Hepatocyte (in vitro differentiated cells): Measurements from ENCODE around the gene SETDB2. TPM values are rescaled to one million over a fixed set of nuclear protein-coding genes. Genes with fewer than 3 reads are reported as not detected.

Experiments used
- DNase-seq: peaks from one replicate; pipeline ENCODE4 v3.0.0-alpha.2; 2016; ENCODE audit warnings: low spot score
- H2AFZ ChIP-seq: fragments of 200-600 bp; sonication (generic); 2 replicates; pipeline ENCODE4 v1.6.0; 2016; ENCODE audit warnings: antibody characterized with exemption, mild to moderate bottlenecking
- H3K27ac ChIP-seq: fragments of 200-600 bp; sonication (generic); 2 replicates; pipeline ENCODE4 v1.5.1; 2016; ENCODE audit warnings: mild to moderate bottlenecking
- H3K27me3 ChIP-seq: fragments of 200-600 bp; sonication (generic); 2 replicates; pipeline ENCODE4 v1.6.1; 2016
- H3K36me3 ChIP-seq: fragments of 200-600 bp; sonication (generic); replicated peaks from 2 replicates; pipeline ENCODE4 v1.5.1; 2016; ENCODE audit warnings: low read depth; ENCODE audit not compliant: insufficient read depth
- H3K4me1 ChIP-seq: fragments of 200-600 bp; sonication (generic); 2 replicates; pipeline ENCODE4 v1.5.1; 2016; ENCODE audit warnings: mild to moderate bottlenecking, moderate library complexity; ENCODE audit not compliant: insufficient read depth
- H3K4me2 ChIP-seq: fragments of 200-600 bp; sonication (generic); 2 replicates; pipeline ENCODE4 v1.6.0; 2016
- H3K4me3 ChIP-seq: fragments of 200-600 bp; sonication (generic); 2 replicates; pipeline ENCODE4 v1.5.1; 2016; ENCODE audit warnings: mild to moderate bottlenecking
- H3K79me2 ChIP-seq: fragments of 200-600 bp; sonication (generic); 2 replicates; pipeline ENCODE4 v1.6.0; 2017; ENCODE audit warnings: mild to moderate bottlenecking
- H3K9me2 ChIP-seq: fragments of 200-600 bp; sonication (generic); replicated peaks from 2 replicates; pipeline ENCODE4 v1.6.0; 2017; ENCODE audit warnings: mild to moderate bottlenecking; ENCODE audit not compliant: insufficient read depth
- H3K9me3 ChIP-seq: fragments of 200-600 bp; sonication (generic); 2 replicates; pipeline ENCODE4 v1.5.1; 2016; ENCODE audit warnings: low read depth, mild to moderate bottlenecking
- H4K20me1 ChIP-seq: fragments of 200-600 bp; sonication (generic); 2 replicates; pipeline ENCODE4 v1.6.0; 2016; ENCODE audit warnings: mild to moderate bottlenecking; ENCODE audit not compliant: insufficient read depth, poor library complexity, severe bottlenecking
- EZH2 ChIP-seq: fragments of 200-600 bp; sonication (generic); IDR thresholded peaks from 2 replicates; pipeline ENCODE4 v1.6.1; 2016; ENCODE audit warnings: antibody characterized with exemption, mild to moderate bottlenecking, borderline replicate concordance
- EZH2phosphoT487 ChIP-seq: fragments of 200-600 bp; sonication (generic); IDR thresholded peaks from one replicate; pipeline ENCODE4 v1.6.1; 2018; ENCODE audit warnings: antibody characterized with exemption, mild to moderate bottlenecking, low read depth, moderate library complexity; ENCODE audit not compliant: unreplicated experiment, severe bottlenecking
- WGBS: methylation state at CpG from one replicate; pipeline ENCODE4 v1.1.6; 2016; ENCODE audit warnings: low lambda C conversion rate; ENCODE audit errors: missing lambda C conversion rate; 5-methylcytosine and 5-hydroxymethylcytosine counted together
- polyA plus RNA-seq: library from polyadenylated mRNA; unstranded; fragments of >200 nt; fragmentation: Nextera tagmentation; extraction: Ambion mirVana; gene quantifications from 2 replicates; pipeline ENCODE4 v1.2.1, GENCODE V29; 2016
- total RNA-seq: library from RNA; depleted of rRNA; stranded (reverse); fragments of >200 nt; gene quantifications from 2 replicates; pipeline ENCODE4 v1.2.3, GENCODE V29; 2014
- TF ChIP-seq, protein P1 (sequence below): fragments of 200-600 bp; sonication (generic); IDR thresholded peaks from 2 replicates; pipeline ENCODE4 v1.5.1; 2016; ENCODE audit warnings: antibody characterized with exemption, mild to moderate bottlenecking; ENCODE audit not compliant: poor library complexity

SETDB2 gene
- total and polyA plus RNA-seq, 2 experiments from 2014 or later: 8.9 to 14.5 TPM

DNA sequence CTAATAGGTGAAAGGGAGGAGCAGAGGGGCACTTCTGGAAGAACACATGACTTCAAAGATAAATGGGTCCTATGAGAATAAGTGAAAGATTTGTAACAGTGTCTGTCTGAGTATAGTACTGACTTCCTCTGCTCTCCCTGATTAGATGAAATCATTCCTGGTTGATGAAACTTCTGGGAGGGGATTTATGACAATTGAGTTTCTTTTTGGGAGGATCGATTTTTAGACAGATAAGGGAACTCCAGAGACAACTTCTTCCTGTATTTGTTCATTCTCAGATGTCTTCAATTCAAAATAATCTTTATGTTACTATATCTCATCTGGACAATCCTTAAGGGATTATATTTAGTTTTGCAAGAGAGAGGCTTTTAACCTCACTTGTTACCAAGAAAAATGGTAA is 20.0 kb downstream of the SETDB2 start:
- H3K4me2 ChIP-seq: no peak overlapping the region
- H3K27me3 ChIP-seq: no peaks in the 10 kb centered on the region
- no peak overlapping the region for H3K27ac ChIP-seq
- peaks cover 3% of the 10 kb centered on the region for H3K4me1 ChIP-seq
- no peak overlapping the region for H2AFZ ChIP-seq
- TF ChIP-seq EZH2 (no peak), EZH2phosphoT487 (no peak)
- TF ChIP-seq, protein P1, sequence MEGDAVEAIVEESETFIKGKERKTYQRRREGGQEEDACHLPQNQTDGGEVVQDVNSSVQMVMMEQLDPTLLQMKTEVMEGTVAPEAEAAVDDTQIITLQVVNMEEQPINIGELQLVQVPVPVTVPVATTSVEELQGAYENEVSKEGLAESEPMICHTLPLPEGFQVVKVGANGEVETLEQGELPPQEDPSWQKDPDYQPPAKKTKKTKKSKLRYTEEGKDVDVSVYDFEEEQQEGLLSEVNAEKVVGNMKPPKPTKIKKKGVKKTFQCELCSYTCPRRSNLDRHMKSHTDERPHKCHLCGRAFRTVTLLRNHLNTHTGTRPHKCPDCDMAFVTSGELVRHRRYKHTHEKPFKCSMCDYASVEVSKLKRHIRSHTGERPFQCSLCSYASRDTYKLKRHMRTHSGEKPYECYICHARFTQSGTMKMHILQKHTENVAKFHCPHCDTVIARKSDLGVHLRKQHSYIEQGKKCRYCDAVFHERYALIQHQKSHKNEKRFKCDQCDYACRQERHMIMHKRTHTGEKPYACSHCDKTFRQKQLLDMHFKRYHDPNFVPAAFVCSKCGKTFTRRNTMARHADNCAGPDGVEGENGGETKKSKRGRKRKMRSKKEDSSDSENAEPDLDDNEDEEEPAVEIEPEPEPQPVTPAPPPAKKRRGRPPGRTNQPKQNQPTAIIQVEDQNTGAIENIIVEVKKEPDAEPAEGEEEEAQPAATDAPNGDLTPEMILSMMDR: no peak
- H4K20me1 ChIP-seq: no peaks in the 10 kb centered on the region
- no peaks in the 10 kb centered on the region for H3K36me3 ChIP-seq
- H3K4me3 ChIP-seq: no peak overlapping the region
- H3K9me2 ChIP-seq: no peaks in the 10 kb centered on the region
- no peaks in the 10 kb centered on the region for H3K9me3 ChIP-seq
- WGBS: 89% methylated on average over 1 of the region's 1 CpG
- DNase-seq: no peak
- H3K79me2 ChIP-seq: no peaks in the 10 kb centered on the region

DNA sequence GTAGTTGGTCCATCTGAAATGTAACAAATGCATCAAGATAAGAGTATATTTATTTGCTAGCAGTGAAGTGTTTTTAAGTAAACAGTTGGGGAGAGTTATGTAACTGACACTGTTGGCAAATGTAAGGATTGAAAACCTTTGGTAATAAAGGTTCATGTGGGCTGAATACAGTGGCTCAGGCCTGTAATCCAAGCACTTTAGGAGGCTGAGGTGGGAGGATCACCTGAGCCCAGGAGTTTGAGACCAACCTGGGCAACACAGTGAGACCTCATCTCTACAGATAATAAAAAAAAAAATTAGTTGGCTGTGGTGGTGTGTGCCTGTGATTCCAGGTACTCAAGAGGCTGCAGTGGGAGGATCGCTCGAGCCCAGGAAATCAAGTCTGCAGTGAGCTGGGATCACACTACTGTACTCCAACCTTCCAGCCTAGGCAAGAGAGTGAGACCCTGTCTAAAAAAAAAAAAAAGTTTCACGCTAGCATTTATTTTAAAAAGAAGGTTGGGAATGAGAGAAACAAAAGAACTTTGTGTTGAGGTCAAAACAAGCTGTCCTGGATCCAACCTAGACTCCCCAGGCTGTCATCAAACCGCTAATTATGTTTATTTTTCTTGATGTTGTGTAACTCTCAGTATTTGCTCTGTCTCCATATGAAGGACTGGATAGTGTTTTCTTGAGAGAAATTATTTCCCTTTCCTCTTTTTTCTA is 20.7 kb downstream of the SETDB2 start:
- Histone ChIP-seq H3K4me3 (no peak overlapping the region), H3K9me2 (no peaks in the 10 kb centered on the region), H3K27me3 (no peaks in the 10 kb centered on the region), H3K9me3 (no peaks in the 10 kb centered on the region), H4K20me1 (no peaks in the 10 kb centered on the region), H3K4me2 (no peak overlapping the region), H2AFZ (no peak overlapping the region), H3K4me1 (peaks cover 3% of the 10 kb centered on the region), H3K36me3 (no peaks in the 10 kb centered on the region), H3K27ac (no peak overlapping the region), H3K79me2 (no peaks in the 10 kb centered on the region)
- no peak for DNase-seq
- WGBS: 86% methylated on average over 4 of the region's 4 CpGs
- TF ChIP-seq EZH2phosphoT487: no peak
- TF ChIP-seq, protein P1: no peak
- TF ChIP-seq EZH2: no peak

DNA sequence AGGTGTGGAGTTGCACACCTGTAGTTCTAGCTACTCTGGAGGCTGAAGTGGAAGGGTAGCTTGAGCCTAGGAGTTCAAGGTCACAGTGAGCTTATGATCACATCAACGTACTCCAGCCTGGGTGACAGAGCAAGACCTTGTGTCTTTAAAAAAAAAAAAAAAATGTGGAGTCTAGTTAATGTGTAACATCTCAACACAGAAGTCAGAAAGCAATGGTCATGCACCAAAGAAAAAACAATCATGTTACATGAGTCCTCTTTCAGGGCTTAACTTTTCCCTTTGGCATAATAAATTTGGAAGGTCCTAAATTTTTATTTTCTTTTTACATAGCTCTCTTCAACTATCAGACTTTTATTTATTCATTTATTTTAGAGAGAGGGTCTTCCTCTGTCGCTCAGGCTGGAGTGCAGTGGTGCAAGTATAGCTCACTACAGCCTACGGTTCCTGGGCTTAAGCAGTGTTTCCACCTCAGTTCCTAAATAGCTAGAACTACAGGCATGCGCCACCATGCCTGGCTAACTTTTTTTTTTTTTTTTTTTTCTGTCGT is 22.3 kb downstream of the SETDB2 start:
- H3K9me2 ChIP-seq: no peaks in the 10 kb centered on the region
- H3K4me1 ChIP-seq: peaks cover 3% of the 10 kb centered on the region
- no peaks in the 10 kb centered on the region for H3K79me2 ChIP-seq
- peak overlapping the region; percentile 64 for H3K4me2 ChIP-seq
- TF ChIP-seq, protein P1: no peak
- TF ChIP-seq EZH2 (no peak), EZH2phosphoT487 (no peak)
- H3K4me3 ChIP-seq: no peak overlapping the region
- H3K27me3 ChIP-seq: no peaks in the 10 kb centered on the region
- WGBS: 74% methylated on average over 5 of the region's 5 CpGs
- no peaks in the 10 kb centered on the region for H3K9me3 ChIP-seq
- peak; percentile 13 for DNase-seq
- peak overlapping the region; percentile 22 for H2AFZ ChIP-seq
- H3K36me3 ChIP-seq: no peaks in the 10 kb centered on the region
- no peaks in the 10 kb centered on the region for H4K20me1 ChIP-seq
- peak overlapping the region; percentile 75 for H3K27ac ChIP-seq
